Gastroesophageal sphincter (tissue), 4 donors: Measurements from ENCODE around the gene TESPA1. TPM values are rescaled to one million over a fixed set of nuclear protein-coding genes. Genes with fewer than 3 reads are reported as not detected.
"Not testable (repeated sequence)": the region's sequence is repeated elsewhere in the genome, so short reads cannot be mapped to it uniquely, and the experiment has no call there.

Experiments used
- ATAC-seq: fragments of 150-250 bp; one replicate; pipeline ENCODE4 v1.9.1; 2016; ENCODE audit warnings: mild to moderate bottlenecking, moderate library complexity
- H3K27ac ChIP-seq, 4 donors: fragments of 200-600 bp; sonication (generic) in 3 of 4; 1 replicate in 3 of 4; 2 replicates in 1 of 4; pipeline ENCODE4 v1.5.1; 2016 to 2019
- H3K27me3 ChIP-seq: fragments of 200-600 bp; sonication (generic); one replicate; pipeline ENCODE4 v1.5.1; 2019
- H3K36me3 ChIP-seq, 2 donors: fragments of 200-600 bp; sonication (generic); one replicate each; pipeline ENCODE4 v1.5.1; 2019; ENCODE audit warnings: control low read depth in 1 of 2
- H3K4me1 ChIP-seq, 3 donors: fragments of 200-600 bp; sonication (generic); 1 replicate in 2 of 3; 2 replicates in 1 of 3; pipeline ENCODE4 v1.5.1; 2016 to 2019; ENCODE audit warnings: control low read depth in 2 of 3
- H3K4me3 ChIP-seq, 2 donors: fragments of 200-600 bp; sonication (generic); one replicate each; pipeline ENCODE4 v1.5.1; 2019; ENCODE audit warnings: mild to moderate bottlenecking in 1 of 2, moderate library complexity in 1 of 2
- H3K9me3 ChIP-seq, 3 donors: fragments of 200-600 bp; sonication (generic); one replicate each; pipeline ENCODE4 v1.5.1; 2017 to 2019; ENCODE audit warnings: control low read depth in 2 of 3
- EP300 ChIP-seq: sonication (generic); formaldehyde crosslinking; IDR thresholded peaks from one replicate; pipeline ENCODE4 v1.6.1; 2017; ENCODE audit warnings: antibody characterized with exemption, mild to moderate bottlenecking
- POLR2A ChIP-seq, 2 donors: fragments of 450-650 bp; IDR thresholded peaks; one replicate each; pipeline ENCODE4 v1.6.1; 2017; ENCODE audit warnings: antibody characterized with exemption in 2 of 2, mild to moderate bottlenecking in 2 of 2, moderate library complexity in 1 of 2
- POLR2AphosphoS5 ChIP-seq: sonication (generic); formaldehyde crosslinking; IDR thresholded peaks from one replicate; pipeline ENCODE4 v1.6.1; 2017; ENCODE audit warnings: antibody characterized with exemption
- WGBS, 2 donors: methylation state at CpG; one replicate each; pipeline ENCODE4 v1.1.5; 2018; ENCODE audit warnings: low coverage in 1 of 2; 5-methylcytosine and 5-hydroxymethylcytosine counted together
- total RNA-seq, 4 donors: library from RNA; depleted of rRNA; stranded (reverse); fragments of >200 nt; gene quantifications; one replicate each; pipeline ENCODE4 v1.1.0, GENCODE V29; 2016
- TF ChIP-seq, protein P1 (sequence below), 4 experiments: fragments of 200-600 bp in 2 of 4; fragments of 450-650 bp in 2 of 4; sonication (generic) in 1 of 4; IDR thresholded peaks; one replicate each; pipeline ENCODE4 v1.5.1; 2017 to 2019; ENCODE audit warnings: antibody characterized with exemption in 4 of 4, mild to moderate bottlenecking in 2 of 4, moderate library complexity in 2 of 4

TESPA1 gene
- total RNA-seq, 4 donors from 2014 or later = 0.17 to 3.2 (median 1.8) TPM

DNA sequence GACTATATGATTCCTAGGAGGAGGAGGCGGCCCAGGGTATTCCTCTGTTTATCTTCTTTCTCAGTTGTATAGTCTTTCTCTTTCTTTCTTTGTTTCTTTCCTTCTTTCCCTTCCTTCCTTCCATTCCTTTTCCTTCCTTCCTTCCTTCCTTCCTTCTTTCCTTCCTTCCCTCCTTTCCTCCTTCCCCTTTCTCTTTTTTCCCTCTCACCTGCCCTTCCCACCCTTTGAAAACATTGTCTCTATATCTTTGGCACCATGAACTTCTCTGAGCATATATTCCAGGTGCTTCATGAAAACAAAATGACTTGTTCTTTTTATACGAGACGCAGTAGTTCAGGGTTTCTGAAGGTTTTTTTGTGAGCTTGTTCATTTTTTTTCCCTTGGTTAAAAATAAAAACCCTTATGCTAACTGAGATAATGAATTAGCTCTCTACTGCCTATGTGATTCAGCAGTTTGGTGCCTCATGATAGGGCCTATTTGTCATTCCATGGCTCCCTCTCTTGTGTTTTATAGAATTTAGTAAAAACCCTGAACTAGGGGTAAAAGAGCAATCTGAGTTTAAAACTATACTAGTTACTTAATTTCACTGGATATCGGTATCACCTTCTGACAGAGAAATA is 3.2 kb upstream of the TESPA1 start:
- no peaks in the 10 kb centered on the region for H3K27me3 ChIP-seq
- no peak overlapping the region for H3K4me3 ChIP-seq
- 51 to 57% methylated on average over 4 of the region's 4 CpGs for WGBS, 2 donors
- ATAC-seq = no peak
- H3K36me3 ChIP-seq = no peaks in the 10 kb centered on the region
- no peak for TF ChIP-seq EP300
- no peak for TF ChIP-seq POLR2AphosphoS5
- TF ChIP-seq, protein P1, sequence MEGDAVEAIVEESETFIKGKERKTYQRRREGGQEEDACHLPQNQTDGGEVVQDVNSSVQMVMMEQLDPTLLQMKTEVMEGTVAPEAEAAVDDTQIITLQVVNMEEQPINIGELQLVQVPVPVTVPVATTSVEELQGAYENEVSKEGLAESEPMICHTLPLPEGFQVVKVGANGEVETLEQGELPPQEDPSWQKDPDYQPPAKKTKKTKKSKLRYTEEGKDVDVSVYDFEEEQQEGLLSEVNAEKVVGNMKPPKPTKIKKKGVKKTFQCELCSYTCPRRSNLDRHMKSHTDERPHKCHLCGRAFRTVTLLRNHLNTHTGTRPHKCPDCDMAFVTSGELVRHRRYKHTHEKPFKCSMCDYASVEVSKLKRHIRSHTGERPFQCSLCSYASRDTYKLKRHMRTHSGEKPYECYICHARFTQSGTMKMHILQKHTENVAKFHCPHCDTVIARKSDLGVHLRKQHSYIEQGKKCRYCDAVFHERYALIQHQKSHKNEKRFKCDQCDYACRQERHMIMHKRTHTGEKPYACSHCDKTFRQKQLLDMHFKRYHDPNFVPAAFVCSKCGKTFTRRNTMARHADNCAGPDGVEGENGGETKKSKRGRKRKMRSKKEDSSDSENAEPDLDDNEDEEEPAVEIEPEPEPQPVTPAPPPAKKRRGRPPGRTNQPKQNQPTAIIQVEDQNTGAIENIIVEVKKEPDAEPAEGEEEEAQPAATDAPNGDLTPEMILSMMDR (IDR thresholded peaks at IDR 0.05) = no peak
- no peak for TF ChIP-seq POLR2A (IDR thresholded peaks at IDR 0.05)
- H3K4me1 ChIP-seq = no peaks in the 10 kb centered on the region
- H3K9me3 ChIP-seq = no peaks in the 10 kb centered on the region
- H3K27ac ChIP-seq = no peak overlapping the region

DNA sequence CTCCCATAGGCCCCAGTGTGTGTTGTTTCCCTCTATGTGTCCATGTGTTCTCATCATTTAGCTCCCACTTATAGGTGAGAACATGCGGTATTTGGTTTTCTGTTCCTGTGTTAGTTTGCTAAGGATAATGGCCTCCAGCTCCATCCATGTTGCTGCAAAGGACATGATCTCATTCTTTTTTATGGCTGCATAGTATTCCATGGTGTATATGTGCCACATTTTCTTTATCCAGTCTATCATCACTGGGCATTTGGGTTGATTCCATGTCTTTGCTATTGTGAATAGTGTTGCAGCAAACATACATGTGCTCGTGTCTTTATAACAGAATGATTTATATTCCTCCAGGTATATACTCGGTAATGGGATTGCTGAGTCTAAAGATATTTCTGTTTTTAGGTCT is 2.2 kb upstream of the TESPA1 start:
- H3K9me3 ChIP-seq, H3K4me1 ChIP-seq, ATAC-seq, H3K4me3 ChIP-seq, H3K36me3 ChIP-seq, H3K27ac ChIP-seq, H3K27me3 ChIP-seq: not testable (repeated sequence)
- WGBS, 2 donors = 79 to 86% methylated on average over 2 to 3 of the region's 3 CpGs

DNA sequence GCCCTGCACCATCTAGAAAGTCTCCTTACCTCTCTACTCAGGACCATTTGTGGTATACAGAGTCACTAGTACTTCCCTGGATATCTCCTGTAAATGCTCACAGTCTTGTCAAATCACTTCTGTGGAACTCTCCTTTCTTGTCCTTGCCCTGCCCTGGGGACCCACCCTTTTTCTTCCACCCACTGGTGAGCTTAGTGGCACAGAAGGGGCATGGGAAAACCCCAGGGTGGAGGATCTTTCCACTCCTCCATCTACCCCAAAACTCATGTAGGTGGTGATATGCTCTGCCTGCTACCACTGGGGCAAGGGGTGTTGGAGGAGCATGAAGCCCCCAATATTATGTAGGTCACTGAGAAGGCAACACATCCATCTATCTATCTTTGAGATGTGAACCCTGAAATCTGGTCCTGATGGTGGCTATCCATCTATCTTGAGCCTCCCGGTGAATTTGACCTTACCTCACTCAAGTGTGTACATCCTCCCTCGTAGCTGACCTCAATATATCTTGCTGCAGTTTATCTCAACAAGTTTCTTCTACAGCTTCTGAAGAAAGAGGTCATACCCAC is 943 bp downstream of the TESPA1 start:
- Histone ChIP-seq H3K4me1 (no peaks in the 10 kb centered on the region), H3K27ac (no peak overlapping the region), H3K4me3 (no peak overlapping the region), H3K27me3 (no peaks in the 10 kb centered on the region), H3K9me3 (no peaks in the 10 kb centered on the region), H3K36me3 (no peaks in the 10 kb centered on the region)
- TF ChIP-seq POLR2AphosphoS5 (no peak), POLR2A (IDR thresholded peaks at IDR 0.05) (no peak)
- WGBS, 2 donors = no CpG with 5 or more reads among the region's 2 CpGs
- ATAC-seq = no peak

DNA sequence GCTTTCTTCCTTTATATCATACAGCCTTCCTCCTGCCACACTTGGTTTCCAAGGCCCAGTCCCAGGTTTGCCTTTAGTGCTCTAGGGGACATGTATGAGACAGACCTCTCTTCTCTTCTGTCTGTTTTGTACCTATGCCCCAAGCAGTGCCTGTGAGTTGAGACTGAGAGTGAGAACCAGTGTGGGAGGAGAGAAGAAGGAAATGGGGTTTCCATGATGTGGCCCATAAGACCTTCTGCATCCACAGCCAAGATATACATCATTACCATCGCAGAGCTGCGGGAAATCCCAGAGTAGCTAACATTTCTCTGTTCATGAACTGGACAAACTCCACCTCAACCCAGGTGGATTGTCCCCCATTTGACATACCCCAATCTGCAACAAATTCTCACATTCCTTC is 2.8 kb downstream of the TESPA1 start:
- H3K4me3 ChIP-seq = no peak overlapping the region
- no peak for ATAC-seq
- no peaks in the 10 kb centered on the region for H3K36me3 ChIP-seq
- no peaks in the 10 kb centered on the region for H3K9me3 ChIP-seq
- no peak overlapping the region for H3K27ac ChIP-seq
- WGBS, 2 donors = 88% methylated on average over 2 of the region's 2 CpGs; no CpG with 5 or more reads in 1 of the 2 donors
- no peaks in the 10 kb centered on the region for H3K4me1 ChIP-seq
- TF ChIP-seq POLR2AphosphoS5 = no peak
- TF ChIP-seq EP300 = no peak
- TF ChIP-seq, protein P1 (IDR thresholded peaks at IDR 0.05) = no peak
- no peak for TF ChIP-seq POLR2A (IDR thresholded peaks at IDR 0.05)
- H3K27me3 ChIP-seq = peaks cover 3% of the 10 kb centered on the region

DNA sequence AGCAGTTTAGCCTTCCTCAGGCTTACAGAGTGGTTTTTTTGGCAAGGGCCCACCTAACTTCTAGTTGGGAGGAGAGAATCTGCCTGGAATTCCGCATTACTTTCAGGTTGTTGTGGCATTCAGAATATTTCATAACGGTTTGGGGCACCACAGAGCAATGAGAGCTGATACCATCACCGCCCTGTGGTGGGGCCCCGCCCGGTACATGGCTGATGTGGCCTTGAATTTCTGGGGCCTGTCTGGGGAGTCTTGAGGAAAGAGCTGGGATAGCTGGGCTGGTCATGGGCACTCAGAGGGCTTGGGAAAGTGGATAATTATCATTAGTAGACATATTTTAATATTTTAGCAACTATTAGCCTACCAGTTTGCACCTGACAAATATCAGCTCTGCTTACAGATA is 4.2 kb downstream of the TESPA1 start:
- Histone ChIP-seq H3K4me1 (no peaks in the 10 kb centered on the region), H3K4me3 (no peak overlapping the region), H3K27ac (no peak overlapping the region), H3K27me3 (peaks cover 3% of the 10 kb centered on the region), H3K9me3 (no peaks in the 10 kb centered on the region), H3K36me3 (no peaks in the 10 kb centered on the region)
- TF ChIP-seq POLR2A (IDR thresholded peaks at IDR 0.05) (no peak), EP300 (no peak), POLR2AphosphoS5 (no peak)
- TF ChIP-seq, protein P1 (IDR thresholded peaks at IDR 0.05) = no peak
- 60 to 80% methylated on average over 1 of the region's 5 CpGs for WGBS, 2 donors
- ATAC-seq = no peak

DNA sequence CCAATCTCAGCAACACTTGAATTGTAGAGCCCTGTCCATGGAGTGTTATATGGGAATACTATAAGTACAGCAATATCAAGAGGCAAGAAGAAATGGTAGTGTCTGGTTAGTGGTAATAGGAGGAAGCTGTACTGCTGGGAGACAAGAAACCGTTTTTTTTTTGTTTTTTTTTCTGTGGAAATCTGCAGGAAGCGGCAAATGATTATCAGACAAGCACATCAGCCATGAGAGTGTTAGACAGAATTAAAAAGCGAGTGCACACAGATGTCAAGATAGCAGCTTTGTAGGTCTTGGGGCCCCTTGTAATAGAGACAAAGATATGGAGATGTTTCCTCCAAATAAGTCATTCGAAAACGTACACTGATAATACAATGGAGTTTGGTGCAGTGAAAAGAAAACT is 6.7 kb downstream of the TESPA1 start:
- no peak for ATAC-seq
- Histone ChIP-seq H3K27me3 (peaks cover 3% of the 10 kb centered on the region), H3K4me3 (no peak overlapping the region), H3K36me3 (no peaks in the 10 kb centered on the region), H3K4me1 (no peaks in the 10 kb centered on the region), H3K9me3 (no peaks in the 10 kb centered on the region), H3K27ac (no peak overlapping the region)
- WGBS, 2 donors = 69 to 75% methylated on average over 4 to 5 of the region's 5 CpGs
- TF ChIP-seq EP300 (no peak), POLR2A (IDR thresholded peaks at IDR 0.05) (no peak), POLR2AphosphoS5 (no peak)
- TF ChIP-seq, protein P1 (IDR thresholded peaks at IDR 0.05) = no peak
